Measurements from ENCODE around the gene UBE2S.
"Not testable (repeated sequence)": the region's sequence is repeated elsewhere in the genome, so short reads cannot be mapped to it uniquely, and the experiment has no call there.

The UBE2S gene

GRCh38 chr19:55440411-55441105 is 33.0 kb upstream of the UBE2S start:
- DNase-seq, result peak in 1 of 51 donors; percentile 17

- no peak for DNase-seq
Measured at GRCh38 chr19:55439052-55439451, 31.5 kb upstream of the UBE2S start.

DNA sequence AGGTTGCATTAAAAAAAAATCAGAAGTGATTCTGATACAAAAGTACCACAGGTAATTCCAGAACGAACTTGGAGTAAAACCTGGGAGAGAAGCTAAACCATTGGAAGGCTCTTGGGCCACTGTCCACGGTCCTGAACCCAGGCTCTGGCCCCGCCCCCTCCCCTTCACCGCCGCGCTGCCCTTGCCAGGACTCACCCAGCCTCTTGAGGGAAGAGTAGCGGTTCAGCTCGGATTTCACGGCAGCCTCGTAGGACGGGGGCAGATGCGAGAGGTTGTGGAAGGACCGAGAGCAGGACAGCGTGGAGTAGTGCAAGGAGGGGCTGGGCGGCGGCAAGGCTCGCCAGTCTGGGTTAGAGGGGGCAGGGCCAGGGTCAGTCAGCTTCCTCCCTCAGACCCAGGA is 29.8 kb upstream of the UBE2S start:
- peak in 12 of 51 donors; percentile 2 to 43 (median 20) for DNase-seq

GRCh38 chr19:55436847-55437246 is 29.3 kb upstream of the UBE2S start:
- no peak for DNase-seq

DNA sequence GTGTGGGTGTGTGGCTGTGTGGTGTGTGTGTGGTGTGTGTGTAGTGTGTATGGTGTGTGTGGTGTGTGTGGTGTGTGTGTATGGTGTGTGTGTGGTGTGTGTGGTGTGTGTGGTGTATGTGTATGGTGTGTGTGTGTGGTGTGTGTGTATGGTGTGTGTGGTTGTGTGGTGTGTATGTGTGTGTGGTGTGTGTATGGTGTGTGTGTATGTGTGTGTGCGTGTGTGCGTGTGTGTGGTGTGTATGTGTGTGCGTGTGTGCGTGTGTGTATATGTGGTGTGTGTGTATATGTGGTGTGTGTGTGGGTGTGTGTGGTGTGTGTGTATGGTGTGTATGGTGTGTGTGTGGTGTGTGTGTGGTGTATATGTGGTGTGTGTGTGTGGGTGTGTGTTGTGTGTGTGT is 27.4 kb upstream of the UBE2S start:
- no peak for DNase-seq

DNA sequence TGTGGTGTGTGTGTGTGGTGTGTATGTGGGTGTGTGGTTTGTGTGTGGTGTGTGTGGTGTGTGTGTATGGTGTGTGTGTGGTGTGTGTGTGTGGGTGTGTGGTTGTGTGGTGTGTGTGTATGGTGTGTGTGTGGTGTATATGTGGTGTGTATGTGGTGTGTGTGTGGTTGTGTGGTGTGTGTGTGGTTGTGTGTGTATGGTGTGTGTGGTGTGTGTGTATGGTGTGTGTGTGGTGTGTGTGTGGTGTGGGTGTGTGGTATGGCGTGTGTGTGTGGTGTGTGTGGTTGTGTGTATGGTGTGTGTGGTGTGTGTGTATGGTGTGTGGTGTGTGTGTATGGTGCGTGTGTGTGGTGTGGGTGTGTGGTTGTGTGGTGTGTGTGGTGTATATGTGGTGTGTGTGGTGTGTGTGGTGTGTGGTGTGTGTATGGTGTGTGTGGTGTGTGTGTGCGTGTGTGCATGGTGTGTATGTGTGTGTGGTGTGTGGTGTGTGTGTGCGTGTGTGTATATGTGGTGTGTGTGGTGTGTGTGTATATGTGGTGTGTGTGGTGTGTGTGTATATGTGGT is 26.9 kb upstream of the UBE2S start:
- DNase-seq, result no peak

- DNase-seq, result no peak
Measured at GRCh38 chr19:55433292-55433691, 25.7 kb upstream of the UBE2S start.

DNA sequence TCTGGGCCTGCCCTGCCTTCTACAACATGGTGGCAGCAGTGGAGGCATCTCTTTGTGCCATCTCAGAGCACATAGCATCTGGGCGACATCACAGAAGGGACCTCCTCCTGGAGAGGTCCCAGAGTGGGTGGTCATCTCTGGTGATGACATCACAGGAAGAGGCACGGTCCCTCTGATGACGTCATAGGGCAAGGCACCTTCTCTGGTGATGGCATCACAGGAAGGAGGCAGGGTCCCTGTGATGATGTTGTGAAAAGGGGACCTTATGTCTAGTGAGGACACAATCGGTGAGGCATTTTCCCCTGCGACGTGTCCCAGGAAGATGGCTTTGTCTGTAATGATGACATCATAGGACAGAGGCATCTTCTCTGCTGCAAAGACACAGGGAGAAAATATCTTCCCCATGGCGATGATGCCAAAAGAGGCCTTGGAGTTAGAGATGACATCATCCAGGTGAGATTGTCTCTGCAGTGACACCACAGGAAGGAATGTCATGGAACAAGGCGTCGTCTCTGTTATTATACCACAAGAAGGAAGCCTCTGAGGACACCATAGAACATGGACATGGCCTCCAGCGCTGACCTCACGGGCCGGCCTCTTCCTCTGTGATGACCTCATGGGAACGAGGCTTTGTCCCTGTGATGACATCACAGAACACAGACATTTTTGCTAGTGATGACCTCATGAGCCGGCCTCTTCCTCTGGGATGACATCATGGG is 24.8 kb upstream of the UBE2S start:
- no peak for DNase-seq

DNA sequence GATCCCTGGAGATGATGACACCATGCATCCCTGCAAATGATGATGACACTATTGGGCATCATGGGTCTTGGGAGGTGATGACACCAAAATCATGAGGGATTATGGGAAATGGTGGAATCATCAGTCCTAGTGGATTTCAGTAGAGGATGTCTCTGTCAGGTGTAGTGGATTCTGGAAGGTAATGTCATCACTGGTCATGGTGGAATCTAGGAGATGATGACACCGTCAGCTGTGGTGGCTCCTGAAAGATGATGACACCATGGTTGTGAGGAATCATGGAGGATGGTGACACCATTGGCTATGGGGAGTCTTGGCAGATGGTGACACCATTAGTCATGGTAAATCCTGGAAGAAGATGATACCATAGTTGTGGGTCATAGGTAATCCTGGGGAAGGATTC is 23.6 kb upstream of the UBE2S start:
- no peak for DNase-seq

DNA sequence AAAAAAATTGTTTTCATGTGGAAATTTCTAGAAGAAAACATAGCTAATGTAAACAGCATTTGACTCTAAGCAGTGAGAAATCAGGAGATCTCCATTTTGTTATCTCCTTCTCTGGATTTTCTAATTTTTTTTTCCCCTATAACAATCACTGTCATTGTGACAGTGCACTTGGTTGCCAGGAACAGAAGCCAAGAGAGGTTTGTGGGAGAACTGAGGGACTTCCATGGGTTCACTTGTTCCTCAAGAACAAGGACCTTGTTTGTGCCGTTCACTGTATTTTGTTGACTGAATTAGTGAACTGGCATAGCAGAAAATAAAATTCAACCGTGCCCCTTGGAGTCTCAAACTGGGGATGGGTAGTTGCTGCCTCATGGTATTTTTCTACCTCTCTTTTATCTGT is 18.5 kb upstream of the UBE2S start:
- peak in 25 of 51 donors; percentile 14 to 87 (median 47) for DNase-seq

DNA sequence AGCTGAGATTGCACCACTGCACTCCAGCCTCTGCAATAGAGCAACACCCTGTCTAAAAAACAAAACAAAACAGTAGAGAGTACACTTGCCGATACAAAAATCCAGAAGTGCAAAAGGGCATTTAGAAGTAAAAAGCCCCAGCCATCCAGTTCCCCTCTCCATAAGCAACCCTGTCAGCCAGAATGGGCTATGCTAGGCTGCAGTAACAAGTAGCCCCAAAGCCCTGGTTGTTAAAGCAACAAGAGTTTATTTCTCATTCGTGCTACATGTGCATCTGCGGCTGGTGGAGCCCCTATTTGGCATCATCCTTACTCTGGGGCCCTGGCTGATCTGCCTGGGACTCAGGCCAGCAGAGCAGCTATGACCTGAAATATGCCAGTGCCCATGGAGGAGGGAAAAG is 16.9 kb upstream of the UBE2S start:
- no peak for DNase-seq

DNA sequence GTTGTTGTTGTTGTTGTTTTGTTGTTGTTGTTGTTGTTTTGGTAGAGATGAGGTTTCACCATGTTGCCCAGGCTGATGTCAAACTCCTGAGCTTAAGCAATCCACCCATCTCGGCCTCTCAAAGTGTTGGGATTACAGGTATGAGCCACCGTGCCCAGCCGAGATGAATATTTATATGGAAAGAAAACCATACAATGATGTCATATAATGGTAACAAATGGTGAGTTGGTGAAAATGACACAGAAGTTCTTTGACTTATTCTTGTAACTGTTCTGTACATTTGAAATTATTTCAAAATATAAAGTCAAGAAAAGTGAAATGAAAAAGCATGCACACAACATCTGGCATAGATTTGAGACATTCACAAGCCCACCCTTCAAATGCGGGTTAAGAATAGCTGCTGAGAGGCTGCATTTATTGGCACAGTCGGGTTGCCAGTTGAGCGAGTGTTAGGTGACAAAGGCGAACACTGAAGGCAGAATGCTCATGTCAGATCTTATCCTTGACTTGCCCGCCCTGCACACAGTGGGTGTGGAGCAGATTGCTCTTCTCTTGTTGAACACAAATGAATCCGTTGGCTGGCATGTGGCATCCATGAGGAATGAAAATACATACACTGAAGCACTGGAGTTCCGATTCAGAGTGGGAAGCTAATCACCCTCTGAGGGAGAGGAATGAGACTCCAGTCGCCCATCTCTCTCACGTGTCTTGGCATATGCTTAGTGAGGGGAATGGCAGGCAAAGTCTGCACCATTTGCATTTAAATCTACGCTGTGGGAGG is 15.8 kb upstream of the UBE2S start:
- DNase-seq, result peak in 2 of 51 donors; percentile 20 to 22

DNA sequence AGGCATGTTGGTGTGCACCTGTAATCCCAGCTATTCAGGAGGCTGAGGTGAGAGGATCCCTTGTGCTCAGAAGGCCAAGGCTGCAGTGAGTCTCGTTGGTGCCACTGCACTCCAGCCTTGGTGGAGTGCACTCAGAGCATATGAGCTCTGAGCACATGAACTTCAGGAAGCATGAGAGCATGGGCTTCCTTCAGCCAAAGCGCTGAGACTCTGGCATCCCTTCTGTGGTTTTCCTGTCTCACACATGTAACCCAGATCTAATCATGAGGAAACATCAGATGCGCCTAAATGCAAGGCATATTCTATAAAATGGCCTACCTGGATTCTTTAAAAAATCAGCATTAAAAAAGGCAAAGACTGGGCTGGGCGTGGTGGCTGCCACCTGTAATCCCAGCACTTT is 13.7 kb upstream of the UBE2S start:
- not testable (repeated sequence) for DNase-seq

- peak in 9 of 51 donors; percentile 17 to 43 (median 29) for DNase-seq
Measured at GRCh38 chr19:55419624-55420236, 12.1 kb upstream of the UBE2S start.

- DNase-seq, result peak in 4 of 51 donors; percentile 6 to 31 (median 14)
Measured at GRCh38 chr19:55419103-55419502, 11.5 kb upstream of the UBE2S start.

- DNase-seq, result peak in 29 of 51 donors; percentile 4 to 86 (median 39)
Measured at GRCh38 chr19:55418185-55418584, 10.6 kb upstream of the UBE2S start.

DNA sequence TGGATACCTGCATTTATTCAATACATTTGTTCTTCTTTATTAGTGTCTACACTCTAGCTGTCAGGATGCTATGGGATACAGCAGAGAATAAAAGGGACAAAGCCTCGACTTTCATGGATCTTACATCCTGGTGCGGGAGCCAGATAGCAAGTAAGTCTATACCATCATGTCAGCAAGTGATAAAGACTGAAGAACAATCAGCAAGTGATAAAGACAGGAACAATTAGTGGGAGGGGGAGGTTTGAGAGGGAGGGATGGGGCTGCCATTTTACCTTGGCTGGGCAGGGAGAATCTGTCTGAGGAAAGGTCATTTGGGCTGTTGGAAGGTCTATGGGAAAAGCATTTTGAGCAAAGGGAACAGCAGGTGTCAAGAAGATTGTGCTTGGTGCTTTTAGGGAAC is 2.6 kb upstream of the UBE2S start:
- no peak for DNase-seq

GRCh38 chr19:55409179-55409578 is 1.6 kb upstream of the UBE2S start:
- not testable (repeated sequence) for DNase-seq

DNA sequence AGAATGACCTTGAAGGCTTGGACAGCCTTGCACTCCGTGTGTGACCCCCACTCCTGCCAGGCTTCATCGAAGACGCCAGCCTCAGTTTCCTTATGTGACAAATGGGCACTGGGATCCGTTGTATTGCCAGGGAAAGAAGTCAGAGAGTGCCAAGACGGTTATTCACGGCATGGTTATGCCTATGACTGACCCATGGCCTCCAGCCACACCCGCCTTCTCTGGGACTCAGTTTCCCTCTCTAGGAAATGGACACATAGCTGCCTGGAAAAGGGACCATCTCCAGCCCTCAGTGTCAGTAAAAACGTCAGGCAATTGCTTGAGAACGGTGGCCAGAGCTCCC is 915 bp upstream of the UBE2S start:
- DNase-seq, result peak in 1 of 51 donors; percentile 61

GRCh38 chr19:55407800-55408532 is 378 bp upstream of the UBE2S start:
- DNase-seq, result peak; percentile 89 to 99 (median 98)

All from hypothalamus (tissue), 51 donors.